ENCODE data around the gene SRSF2. TPM values are rescaled to one million over a fixed set of nuclear protein-coding genes. Genes with fewer than 3 reads are reported as not detected.
A peak's percentile ranks its signal among the peaks of the same experiment; 100 is the strongest.

SRSF2 gene
- total RNA-seq, 1 donor from 2014 or later: 215 TPM

GRCh38 chr17:76718516-76718915 lies 18.6 kb downstream of the SRSF2 start:
- Mint-ChIP-seq H3K4me1 (ENCODE audit: unreplicated experiment) (no peaks in the 10 kb centered on the region), H3K36me3 (ENCODE audit: low read depth, unreplicated experiment) (peaks cover 47% of the 10 kb centered on the region), H3K27ac (ENCODE audit: unreplicated experiment) (no peak overlapping the region), H3K9me3 (ENCODE audit: unreplicated experiment) (no peaks in the 10 kb centered on the region), H3K4me3 (ENCODE audit: unreplicated experiment) (no peak overlapping the region), H3K27me3 (ENCODE audit: unreplicated experiment) (peaks cover 2% of the 10 kb centered on the region)
- DNase-seq (ENCODE audit: low spot score): no peak
- TF ChIP-seq CTCF (IDR thresholded peaks at IDR 0.05; ENCODE audit: unreplicated experiment): no peak

GRCh38 chr17:76716839-76717215 lies 20.3 kb downstream of the SRSF2 start:
- peaks cover 2% of the 10 kb centered on the region for H3K27me3 Mint-ChIP-seq (ENCODE audit: unreplicated experiment)
- DNase-seq (ENCODE audit: low spot score): no peak
- H3K9me3 Mint-ChIP-seq (ENCODE audit: unreplicated experiment): no peaks in the 10 kb centered on the region
- peaks cover 49% of the 10 kb centered on the region for H3K36me3 Mint-ChIP-seq (ENCODE audit: low read depth, unreplicated experiment)
- no peak overlapping the region for H3K27ac Mint-ChIP-seq (ENCODE audit: unreplicated experiment)
- TF ChIP-seq CTCF (IDR thresholded peaks at IDR 0.05; ENCODE audit: unreplicated experiment): no peak
- H3K4me3 Mint-ChIP-seq (ENCODE audit: unreplicated experiment): no peak overlapping the region
- peaks cover under 1% of the 10 kb centered on the region for H3K4me1 Mint-ChIP-seq (ENCODE audit: unreplicated experiment)

- no peak overlapping the region for H3K27ac Mint-ChIP-seq (ENCODE audit: unreplicated experiment)
- peaks cover 6% of the 10 kb centered on the region for H3K4me1 Mint-ChIP-seq (ENCODE audit: unreplicated experiment)
- peaks cover 2% of the 10 kb centered on the region for H3K27me3 Mint-ChIP-seq (ENCODE audit: unreplicated experiment)
- no peak overlapping the region for H3K4me3 Mint-ChIP-seq (ENCODE audit: unreplicated experiment)
- no peak for TF ChIP-seq CTCF (IDR thresholded peaks at IDR 0.05; ENCODE audit: unreplicated experiment)
- H3K36me3 Mint-ChIP-seq (ENCODE audit: low read depth, unreplicated experiment): peaks cover 43% of the 10 kb centered on the region
- H3K9me3 Mint-ChIP-seq (ENCODE audit: unreplicated experiment): no peaks in the 10 kb centered on the region
- DNase-seq (ENCODE audit: low spot score): no peak
Measured at GRCh38 chr17:76716146-76716838, 20.8 kb downstream of the SRSF2 start.

GRCh38 chr17:76715496-76715830 lies 21.7 kb downstream of the SRSF2 start:
- Mint-ChIP-seq H3K4me1 (ENCODE audit: unreplicated experiment) (peaks cover 8% of the 10 kb centered on the region), H3K36me3 (ENCODE audit: low read depth, unreplicated experiment) (peaks cover 39% of the 10 kb centered on the region), H3K27me3 (ENCODE audit: unreplicated experiment) (peaks cover 2% of the 10 kb centered on the region), H3K27ac (ENCODE audit: unreplicated experiment) (no peak overlapping the region), H3K9me3 (ENCODE audit: unreplicated experiment) (no peaks in the 10 kb centered on the region), H3K4me3 (ENCODE audit: unreplicated experiment) (no peak overlapping the region)
- TF ChIP-seq CTCF (IDR thresholded peaks at IDR 0.05; ENCODE audit: unreplicated experiment): no peak
- no peak for DNase-seq (ENCODE audit: low spot score)

- Mint-ChIP-seq H3K4me1 (ENCODE audit: unreplicated experiment) (peaks cover 9% of the 10 kb centered on the region), H3K4me3 (ENCODE audit: unreplicated experiment) (no peak overlapping the region), H3K9me3 (ENCODE audit: unreplicated experiment) (no peaks in the 10 kb centered on the region), H3K27me3 (ENCODE audit: unreplicated experiment) (peaks cover 2% of the 10 kb centered on the region), H3K36me3 (ENCODE audit: low read depth, unreplicated experiment) (peaks cover 36% of the 10 kb centered on the region), H3K27ac (ENCODE audit: unreplicated experiment) (no peak overlapping the region)
- peak; percentile 77 for DNase-seq (ENCODE audit: low spot score)
- peak; percentile 90 for TF ChIP-seq CTCF (IDR thresholded peaks at IDR 0.05; ENCODE audit: unreplicated experiment)
Measured at GRCh38 chr17:76714822-76715495, 22.2 kb downstream of the SRSF2 start.

All from endothelial cell (in vitro differentiated cells).